Middle frontal gyrus (tissue), 1 donor: Measurements from ENCODE around the gene ZNF524.
"Not testable (repeated sequence)": the region's sequence is repeated elsewhere in the genome, so short reads cannot be mapped to it uniquely, and the experiment has no call there.

Experiments
- DNase-seq: peaks from one replicate; pipeline ENCODE4 v3.0.0-alpha.2; 2015; ENCODE audit warnings: low spot score; ENCODE audit errors: extremely low spot score

The ZNF524 gene

GRCh38 chr19:55581145-55581822, 18.8 kb upstream of the ZNF524 start:
- DNase-seq, result no peak

GRCh38 chr19:55581823-55582223, 18.3 kb upstream of the ZNF524 start:
- no peak for DNase-seq

- DNase-seq, result not testable (repeated sequence)
Observed at GRCh38 chr19:55582284-55582683, 17.8 kb upstream of the ZNF524 start.

GRCh38 chr19:55583897-55584296, 16.2 kb upstream of the ZNF524 start:
- not testable (repeated sequence) for DNase-seq

GRCh38 chr19:55584871-55585270, 15.2 kb upstream of the ZNF524 start:
- no peak for DNase-seq

- peak; percentile 27 for DNase-seq
Observed at GRCh38 chr19:55585658-55586339, 14.3 kb upstream of the ZNF524 start.

GRCh38 chr19:55586976-55587668, 13.0 kb upstream of the ZNF524 start:
- DNase-seq, result peak; percentile 58

- no peak for DNase-seq
Observed at GRCh38 chr19:55588738-55589137, 11.3 kb upstream of the ZNF524 start.

GRCh38 chr19:55590109-55590508, 10.0 kb upstream of the ZNF524 start:
- DNase-seq, result no peak

- DNase-seq, result no peak
Observed at GRCh38 chr19:55590617-55591016, 9.5 kb upstream of the ZNF524 start.

GRCh38 chr19:55591555-55591954, 8.5 kb upstream of the ZNF524 start:
- DNase-seq, result no peak

GRCh38 chr19:55592391-55593090, 7.5 kb upstream of the ZNF524 start:
- no peak for DNase-seq

- no peak for DNase-seq
Observed at GRCh38 chr19:55593096-55593772, 6.9 kb upstream of the ZNF524 start.

GRCh38 chr19:55594996-55595545, 5.0 kb upstream of the ZNF524 start:
- DNase-seq, result no peak

- no peak for DNase-seq
Observed at GRCh38 chr19:55596304-55596703, 3.8 kb upstream of the ZNF524 start.

- no peak for DNase-seq
Observed at GRCh38 chr19:55597501-55597921, 2.6 kb upstream of the ZNF524 start.

- no peak for DNase-seq
Observed at GRCh38 chr19:55598034-55598433, 2.1 kb upstream of the ZNF524 start.

- DNase-seq, result peak; percentile 78
Observed at GRCh38 chr19:55598719-55599467, 1.2 kb upstream of the ZNF524 start.

- DNase-seq, result peak; percentile 96
Observed at GRCh38 chr19:55599468-55599841, 633 bp upstream of the ZNF524 start, which contains the start of gene FIZ1. Gene FIZ1, minus strand, starts transcription at chr19:55599517. Its CDS starts 1,652 bp downstream, at chr19:55597865.

GRCh38 chr19:55600662-55601028, 557 bp downstream of the ZNF524 start:
- no peak for DNase-seq
